GM19099 (cell line): ENCODE results near the gene CD46.

Source experiments
- POLR2A ChIP-seq: IDR thresholded peaks from 3 replicates; pipeline ENCODE4 v1.6.1; 2011; ENCODE audit warnings: low read depth; ENCODE audit not compliant: insufficient read length; ENCODE audit errors: extremely low read depth

CD46 gene

DNA sequence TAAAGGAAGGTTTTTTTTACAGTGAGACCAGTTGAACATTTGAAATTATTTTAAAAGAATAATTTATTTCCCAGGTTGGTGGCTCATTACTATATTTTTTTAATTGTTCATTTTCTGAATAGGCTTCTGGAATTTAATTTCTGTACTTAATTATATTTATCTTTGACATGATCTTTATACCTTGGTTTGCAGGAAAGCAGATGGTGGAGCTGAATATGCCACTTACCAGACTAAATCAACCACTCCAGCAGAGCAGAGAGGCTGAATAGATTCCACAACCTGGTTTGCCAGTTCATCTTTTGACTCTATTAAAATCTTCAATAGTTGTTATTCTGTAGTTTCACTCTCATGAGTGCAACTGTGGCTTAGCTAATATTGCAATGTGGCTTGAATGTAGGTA, 41.5 kb downstream of the CD46 start:
- no peak for TF ChIP-seq POLR2A

DNA sequence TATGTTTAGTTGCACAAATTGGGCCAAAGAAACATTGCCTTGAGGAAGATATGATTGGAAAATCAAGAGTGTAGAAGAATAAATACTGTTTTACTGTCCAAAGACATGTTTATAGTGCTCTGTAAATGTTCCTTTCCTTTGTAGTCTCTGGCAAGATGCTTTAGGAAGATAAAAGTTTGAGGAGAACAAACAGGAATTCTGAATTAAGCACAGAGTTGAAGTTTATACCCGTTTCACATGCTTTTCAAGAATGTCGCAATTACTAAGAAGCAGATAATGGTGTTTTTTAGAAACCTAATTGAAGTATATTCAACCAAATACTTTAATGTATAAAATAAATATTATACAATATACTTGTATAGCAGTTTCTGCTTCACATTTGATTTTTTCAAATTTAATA, 43.0 kb downstream of the CD46 start:
- no peak for TF ChIP-seq POLR2A

DNA sequence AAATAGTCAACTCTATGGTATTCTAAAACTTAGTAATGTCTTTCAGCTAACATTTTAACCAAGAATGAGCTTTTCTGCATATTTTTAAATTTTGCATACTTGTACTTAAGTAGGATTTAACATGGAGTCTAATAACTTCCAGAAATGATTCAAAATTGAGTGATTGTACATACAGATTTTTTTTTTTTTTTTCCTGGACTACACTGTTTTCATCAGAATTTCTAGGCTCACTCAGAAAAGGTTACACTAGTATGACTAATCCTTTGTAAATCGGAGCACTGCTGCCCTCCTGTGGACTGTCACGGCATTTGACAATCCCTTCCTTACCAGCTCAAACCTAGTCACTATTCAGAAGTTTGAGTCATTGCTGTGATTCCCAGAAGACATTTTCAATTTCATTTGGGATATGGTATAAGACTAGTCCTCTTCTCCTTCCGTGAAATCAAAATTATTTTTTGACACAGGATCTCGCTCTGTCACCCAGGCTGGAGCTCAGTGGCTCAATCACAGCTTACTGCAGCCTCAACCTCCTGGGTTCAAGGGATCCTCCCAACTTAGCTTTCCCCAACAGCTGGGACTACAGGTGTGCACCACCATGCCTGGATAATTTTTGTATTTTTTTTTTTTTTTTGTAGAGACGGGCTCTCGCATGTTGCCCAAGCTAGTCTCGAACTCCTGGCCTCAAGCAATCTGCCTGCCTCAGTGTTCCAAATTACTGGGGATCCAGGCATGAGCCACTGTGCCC, 45.5 kb downstream of the CD46 start:
- no peak for TF ChIP-seq POLR2A

DNA sequence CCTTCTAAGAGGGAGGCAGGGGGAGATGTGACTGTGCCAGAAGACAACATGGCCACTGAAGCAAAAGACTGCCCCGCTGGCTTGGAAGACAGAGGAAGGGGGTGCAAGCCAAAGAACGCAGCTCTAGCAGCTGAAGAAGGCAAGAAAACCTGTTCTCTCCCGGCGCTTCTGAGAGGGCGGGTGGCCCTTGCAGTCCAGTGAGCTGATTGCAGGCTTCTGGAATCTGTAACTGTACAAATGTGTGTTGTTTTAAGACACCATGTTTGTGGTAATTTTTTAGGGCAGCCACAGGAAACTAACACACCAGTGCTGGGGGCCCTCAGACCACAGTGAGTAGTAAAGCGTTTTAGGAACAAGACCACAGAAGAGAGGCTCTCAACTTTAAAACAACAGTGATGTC, 47.0 kb downstream of the CD46 start:
- no peak for TF ChIP-seq POLR2A

DNA sequence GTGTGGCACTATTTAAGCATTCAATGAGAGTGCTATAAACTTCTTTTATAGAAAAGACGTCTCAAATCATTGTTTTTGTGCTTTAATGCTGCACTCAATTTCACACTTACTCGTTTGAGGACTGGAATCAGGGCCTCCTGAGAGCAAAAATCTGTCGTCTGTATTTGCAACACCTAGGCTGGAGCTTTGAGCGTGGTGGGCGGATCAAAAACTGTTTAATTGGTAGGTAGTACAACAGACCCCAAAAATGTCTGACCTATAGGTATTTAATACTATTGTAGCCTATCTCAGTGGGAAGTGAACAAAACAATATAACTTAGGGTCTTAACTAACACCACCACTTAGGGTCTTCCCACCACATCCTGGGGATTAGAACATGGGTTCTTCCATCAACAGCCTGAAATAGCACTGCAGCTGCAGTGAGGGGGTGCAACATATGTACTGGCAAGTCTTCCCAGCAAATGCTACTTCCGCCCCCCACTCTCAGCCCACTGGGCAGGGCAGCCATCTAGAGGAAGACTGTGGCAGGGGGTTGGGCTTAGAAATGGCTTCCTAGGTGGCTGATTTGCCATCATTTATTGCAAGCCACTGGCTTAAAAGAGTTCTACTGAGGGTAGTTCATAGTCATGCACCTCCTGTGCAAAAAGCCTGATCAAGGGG, 48.3 kb downstream of the CD46 start:
- TF ChIP-seq POLR2A: no peak

DNA sequence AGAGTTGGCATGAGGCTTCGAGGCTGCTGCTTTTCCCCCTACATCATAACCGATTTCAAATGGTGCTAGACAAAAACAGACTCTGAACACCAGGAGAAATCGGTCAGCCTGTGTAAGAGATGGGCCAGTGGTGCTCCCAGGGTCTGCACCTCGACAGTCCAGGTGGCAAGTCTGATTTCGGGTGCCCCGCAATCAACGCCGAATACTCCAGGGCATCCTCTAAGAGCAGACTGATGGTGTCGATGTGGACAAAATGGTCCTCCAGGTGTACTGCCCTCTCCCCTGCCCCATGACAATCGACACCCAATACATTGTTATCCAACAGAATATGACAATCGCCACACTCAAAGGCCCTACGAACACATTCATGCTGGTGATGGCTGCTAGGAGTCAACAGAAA, 50.0 kb downstream of the CD46 start:
- TF ChIP-seq POLR2A: no peak

DNA sequence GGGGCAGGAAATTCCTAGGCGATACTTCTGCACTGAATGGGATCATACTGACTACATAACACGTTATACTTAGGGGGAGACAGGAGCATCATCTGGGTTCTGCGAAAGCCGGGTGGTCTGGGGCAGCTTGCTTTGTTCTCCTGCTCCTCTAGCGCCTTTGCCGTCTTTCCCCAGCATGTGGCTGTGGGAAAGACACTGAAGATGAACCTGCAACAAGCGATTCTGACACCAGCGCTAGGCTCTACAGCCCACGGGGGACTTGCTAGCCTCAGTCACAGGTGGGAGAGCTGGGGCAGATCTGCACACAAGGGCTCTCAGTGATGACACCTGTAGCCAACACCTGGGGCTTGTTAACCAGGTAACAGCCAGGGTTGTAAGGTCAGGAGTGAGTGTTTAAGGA, 51.8 kb downstream of the CD46 start:
- no peak for TF ChIP-seq POLR2A

DNA sequence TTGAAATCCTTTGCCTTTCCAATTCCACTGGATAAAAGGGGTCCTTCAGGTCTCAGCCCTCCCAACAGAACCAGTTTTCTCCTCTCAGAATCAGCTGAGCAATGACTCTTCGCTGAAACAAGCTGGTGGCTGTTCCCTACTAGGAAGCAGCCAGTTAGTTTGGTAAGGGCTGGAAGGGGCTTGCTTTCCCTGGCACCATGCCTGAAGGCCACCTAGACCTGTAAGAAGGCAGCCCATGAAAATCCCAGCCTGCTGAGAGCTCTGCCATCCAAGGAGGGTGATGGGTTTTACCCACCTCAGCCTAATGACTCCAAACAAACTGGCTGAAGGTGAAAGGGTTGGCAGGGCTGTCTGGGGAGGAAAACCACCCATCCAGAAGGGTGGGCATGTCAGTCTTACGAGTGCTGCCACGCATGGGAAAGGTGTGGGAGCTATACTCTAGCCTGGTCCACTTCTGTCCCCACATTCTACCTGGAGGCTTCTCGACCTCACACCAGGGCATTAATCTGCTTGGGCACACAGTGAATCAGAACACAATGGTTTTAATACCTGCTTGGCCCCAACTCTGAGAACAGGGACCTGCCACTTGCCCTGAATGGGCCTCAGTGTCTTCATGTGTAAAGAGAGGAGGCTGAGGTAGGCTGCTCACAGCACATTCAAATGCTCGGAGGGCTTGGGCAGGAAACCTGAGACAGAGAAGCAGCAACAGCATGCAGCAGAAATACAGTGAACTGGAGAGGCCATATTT, 53.0 kb downstream of the CD46 start:
- no peak for TF ChIP-seq POLR2A

DNA sequence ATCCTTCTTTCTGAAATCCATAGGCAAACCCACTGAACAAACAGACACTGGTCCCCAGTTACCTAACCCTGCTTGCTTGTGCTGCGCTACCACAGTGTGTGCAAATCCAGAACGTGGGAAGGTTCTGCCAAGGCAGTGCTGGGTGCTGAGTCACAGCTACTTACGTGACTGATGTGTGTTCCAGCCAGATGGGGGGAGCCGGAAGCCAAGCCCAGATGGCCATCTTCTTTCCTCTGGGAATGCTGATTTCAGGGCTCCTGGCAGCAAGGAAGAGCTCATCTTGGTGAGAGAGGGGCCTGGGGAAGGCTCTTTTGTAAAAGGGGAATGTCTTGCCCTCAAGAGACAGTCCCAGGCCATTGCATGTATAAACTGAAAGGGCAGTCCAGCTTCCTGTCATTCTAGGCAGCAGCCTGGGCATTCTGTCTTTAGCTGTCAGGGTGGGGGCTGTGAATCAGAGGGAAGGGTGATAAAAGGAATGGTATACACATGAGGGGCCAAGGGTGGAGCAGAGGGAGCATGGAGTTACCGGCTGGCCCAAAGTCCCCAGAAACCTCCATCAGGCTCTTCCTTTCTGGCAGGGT, 54.1 kb downstream of the CD46 start:
- no peak for TF ChIP-seq POLR2A

DNA sequence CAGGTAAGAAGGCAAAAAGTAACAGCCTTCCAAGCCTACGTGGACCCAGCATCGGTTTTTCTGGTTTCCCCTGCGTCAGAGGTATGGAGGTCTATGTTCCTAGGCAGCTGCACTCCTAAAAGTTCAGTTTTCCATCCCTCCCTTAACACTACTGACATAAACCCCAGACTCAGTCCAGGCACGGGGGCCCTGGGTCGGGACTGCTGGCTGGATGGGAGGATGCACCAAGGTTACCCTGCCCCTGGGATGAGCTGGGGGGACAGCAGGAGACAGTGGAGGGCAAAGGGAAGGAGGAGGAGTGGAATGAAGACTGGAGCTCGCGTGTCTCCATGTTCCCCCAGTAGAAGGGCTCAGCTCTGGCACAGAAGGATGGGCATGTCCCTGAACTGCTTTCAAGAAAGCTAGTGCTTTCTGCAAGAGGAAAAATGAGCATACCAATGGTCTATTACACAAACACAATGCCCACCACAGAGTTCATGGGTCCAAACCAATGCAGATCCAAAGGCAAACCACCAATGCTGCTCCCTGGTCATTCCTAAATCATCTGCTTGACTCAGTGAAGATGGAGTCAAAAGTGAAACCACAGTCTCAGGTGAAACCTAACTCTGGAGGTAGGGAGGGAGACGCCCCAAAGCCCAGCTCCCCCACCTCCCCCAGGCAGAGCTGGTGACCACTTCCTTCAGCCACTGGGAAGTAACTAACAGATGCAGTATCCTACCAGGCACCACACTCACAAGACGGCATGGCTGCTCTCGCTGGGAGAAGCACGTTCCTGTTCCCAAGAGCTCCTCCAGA, 54.9 kb downstream of the CD46 start:
- TF ChIP-seq POLR2A: no peak

DNA sequence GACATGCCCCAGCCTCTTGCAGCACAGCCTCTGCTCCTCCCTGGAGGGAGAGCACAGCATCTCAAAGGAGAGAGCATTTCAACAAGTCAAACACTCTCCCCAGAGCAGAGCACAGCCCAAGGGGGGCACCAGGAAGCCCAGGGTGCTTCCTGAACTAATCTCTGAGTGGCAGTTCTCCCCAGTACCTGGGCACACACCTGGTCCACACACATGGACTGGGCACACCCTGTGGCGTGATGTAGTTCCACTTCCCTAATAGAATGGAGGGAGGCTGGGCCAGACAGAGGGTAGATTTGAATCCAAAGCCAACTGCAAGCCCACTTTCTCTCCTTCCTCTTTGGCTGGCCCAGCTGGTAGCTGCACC, 55.5 kb downstream of the CD46 start:
- TF ChIP-seq POLR2A: no peak

DNA sequence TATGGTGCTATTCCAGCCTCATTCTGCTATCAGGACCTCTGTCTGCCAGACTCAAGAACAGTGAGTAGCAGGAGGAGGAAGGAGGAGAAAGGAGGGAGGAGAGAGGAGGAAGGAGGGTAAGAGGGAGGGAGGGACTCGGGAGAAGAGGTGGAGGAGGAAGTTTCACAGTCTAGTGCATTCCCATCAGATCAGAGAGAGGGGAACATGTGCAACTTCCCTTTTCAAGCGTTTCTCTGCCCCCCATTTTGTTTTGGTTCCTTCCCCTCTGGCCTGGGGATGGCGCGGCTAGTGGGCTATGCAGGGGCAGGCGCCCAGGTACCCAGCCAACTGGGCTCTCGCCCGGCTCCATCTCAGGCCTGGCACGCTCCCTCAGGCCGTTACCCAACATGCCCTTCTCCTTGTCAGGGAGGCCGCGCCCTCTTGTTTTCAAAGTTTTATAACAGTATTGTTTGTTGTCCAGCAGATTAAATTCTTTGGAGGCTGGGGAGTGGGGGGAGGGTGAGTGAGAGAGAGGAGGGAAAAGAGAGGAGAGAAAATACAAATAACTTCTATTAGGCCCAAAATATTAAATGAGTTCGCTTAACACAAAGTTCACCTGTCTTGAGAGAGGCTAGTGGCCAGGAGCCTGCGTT, 56.0 kb downstream of the CD46 start:
- no peak for TF ChIP-seq POLR2A

DNA sequence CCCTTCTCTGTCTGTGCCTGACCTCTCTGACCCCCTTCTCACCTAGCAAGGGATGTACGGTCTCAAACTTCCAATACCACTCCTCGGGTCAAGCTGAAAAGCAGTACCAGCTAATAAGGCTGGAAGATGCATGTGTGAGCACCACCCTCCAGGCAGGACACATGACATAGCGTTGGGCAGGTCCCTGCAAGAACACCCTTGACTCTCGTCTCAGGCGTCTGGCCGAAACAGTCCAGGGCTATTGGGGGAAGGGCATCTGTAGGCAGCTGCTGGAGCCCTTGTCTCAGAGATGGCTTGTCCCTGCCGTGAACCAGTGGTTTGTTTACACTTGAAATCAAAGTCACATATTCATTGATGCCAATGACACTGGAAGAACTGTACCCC, 56.5 kb downstream of the CD46 start:
- no peak for TF ChIP-seq POLR2A

DNA sequence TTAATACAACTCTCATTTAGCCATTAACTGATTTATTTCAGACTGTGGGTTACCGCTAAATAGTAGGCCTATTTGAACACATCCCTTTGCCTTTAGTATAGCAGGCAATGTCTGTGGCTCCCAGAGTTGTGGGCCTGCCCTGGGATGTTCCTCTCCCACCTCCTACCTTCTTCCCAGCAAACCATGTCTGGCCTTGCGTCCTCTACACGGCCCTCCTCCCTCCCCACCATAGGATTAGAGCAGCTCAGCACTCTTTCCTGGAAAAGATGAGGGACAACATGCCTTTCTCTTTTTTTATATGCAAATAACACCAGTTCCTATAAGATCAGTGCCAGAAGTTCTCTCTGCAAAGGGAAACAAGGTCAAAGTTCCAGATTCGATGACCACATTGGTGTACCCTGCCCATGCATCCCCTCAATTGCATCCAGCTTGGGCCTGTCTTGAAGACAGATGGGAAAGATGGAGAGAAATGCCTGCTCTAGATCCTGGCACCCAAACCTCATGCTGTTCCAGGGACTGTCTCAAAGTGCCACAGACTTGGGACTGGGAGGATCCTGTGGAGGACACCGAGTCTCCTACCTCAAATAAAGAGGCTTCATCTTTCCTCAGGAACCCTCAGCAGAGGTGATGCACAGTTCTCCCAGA, 57.2 kb downstream of the CD46 start:
- no peak for TF ChIP-seq POLR2A
